RWPE2 (cell line): Measurements from ENCODE around the gene BCL2.

Source experiments
- ATAC-seq: fragments of 200-7000 bp; cut with Tn5 transposase; 3 replicates; pipeline ENCODE4 v1.9.1; 2021; ENCODE audit warnings: low read depth
- DNase-seq: peaks from one replicate; pipeline ENCODE4 v3.0.0-alpha.2; 2020; ENCODE audit warnings: low spot score
- H3K27ac ChIP-seq: fragments of 450-650 bp; 2 replicates; pipeline ENCODE4 v1.5.1; 2017; ENCODE audit warnings: mild to moderate bottlenecking; ENCODE audit not compliant: poor library complexity, severe bottlenecking
- H3K27me3 ChIP-seq: fragments of 250-450 bp; sonication (Bioruptor Pico); 2 replicates; pipeline ENCODE4 v1.5.1; 2021; ENCODE audit warnings: mild to moderate bottlenecking, moderate library complexity; ENCODE audit not compliant: insufficient read depth, poor library complexity, severe bottlenecking
- H3K36me3 ChIP-seq: fragments of 250-450 bp; sonication (Bioruptor Pico); 2 replicates; pipeline ENCODE4 v1.5.1; 2020; ENCODE audit warnings: low read depth, mild to moderate bottlenecking, moderate library complexity
- H3K4me1 ChIP-seq: fragments of 250-450 bp; sonication (Bioruptor Pico); 2 replicates; pipeline ENCODE4 v1.5.1; 2021; ENCODE audit warnings: mild to moderate bottlenecking, moderate library complexity; ENCODE audit not compliant: insufficient read depth, poor library complexity, severe bottlenecking
- H3K4me3 ChIP-seq: fragments of 250-450 bp; sonication (Bioruptor Pico); 2 replicates; pipeline ENCODE4 v1.5.1; 2021; ENCODE audit warnings: mild to moderate bottlenecking, moderate library complexity; ENCODE audit not compliant: severe bottlenecking
- H3K9me3 ChIP-seq: fragments of 250-450 bp; sonication (Bioruptor Pico); 2 replicates; pipeline ENCODE4 v1.5.1; 2021; ENCODE audit warnings: mild to moderate bottlenecking, moderate library complexity; ENCODE audit not compliant: severe bottlenecking
- TF ChIP-seq, protein P1 (sequence below): fragments of 450-650 bp; IDR thresholded peaks from one replicate; pipeline ENCODE4 v1.5.1; 2017; ENCODE audit warnings: mild to moderate bottlenecking, moderate library complexity; ENCODE audit not compliant: poor library complexity, severe bottlenecking

Gene BCL2

DNA sequence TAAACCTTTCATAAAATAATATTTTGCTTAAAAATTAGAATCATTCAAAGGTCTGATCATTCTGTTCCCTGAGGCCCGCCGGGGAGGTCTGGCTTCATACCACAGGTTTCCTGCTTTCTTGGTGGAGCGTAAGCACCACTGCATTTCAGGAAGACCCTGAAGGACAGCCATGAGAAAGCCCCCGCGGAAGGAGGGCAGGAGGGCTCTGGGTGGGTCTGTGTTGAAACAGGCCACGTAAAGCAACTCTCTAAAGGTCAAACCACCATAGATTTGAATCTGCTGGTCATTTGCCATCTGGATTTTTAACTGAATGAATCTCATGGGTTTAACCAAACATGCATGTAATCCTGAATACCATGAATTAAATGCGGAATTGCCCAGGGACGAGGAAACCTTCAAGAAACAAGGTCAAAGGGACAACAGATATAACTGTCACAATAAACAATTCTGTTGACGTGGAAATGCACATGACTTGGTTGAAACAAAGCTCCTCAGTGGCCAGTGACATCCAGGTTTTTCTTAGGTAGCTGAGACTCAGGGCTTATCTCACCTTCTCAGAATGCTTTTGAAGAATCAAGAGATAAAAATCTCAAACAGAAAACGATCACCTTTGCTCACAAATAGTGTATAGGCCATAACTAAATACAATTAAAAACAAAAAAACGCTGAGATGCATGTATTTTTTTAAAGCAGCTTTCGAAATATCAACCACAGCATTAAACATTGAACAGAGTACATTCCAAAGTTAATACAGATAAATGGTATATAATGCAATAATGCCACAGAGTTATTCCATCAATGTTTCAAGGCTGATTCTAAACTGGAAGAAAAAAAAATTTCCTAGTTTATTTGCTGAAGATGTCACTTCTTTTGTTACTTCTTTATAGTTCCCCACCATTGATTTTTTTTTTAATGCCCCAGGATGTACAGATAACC is 193.2 kb downstream of the BCL2 start:
- H3K9me3 ChIP-seq, result no peaks in the 10 kb centered on the region
- H3K4me3 ChIP-seq, result no peak overlapping the region
- TF ChIP-seq, protein P1, sequence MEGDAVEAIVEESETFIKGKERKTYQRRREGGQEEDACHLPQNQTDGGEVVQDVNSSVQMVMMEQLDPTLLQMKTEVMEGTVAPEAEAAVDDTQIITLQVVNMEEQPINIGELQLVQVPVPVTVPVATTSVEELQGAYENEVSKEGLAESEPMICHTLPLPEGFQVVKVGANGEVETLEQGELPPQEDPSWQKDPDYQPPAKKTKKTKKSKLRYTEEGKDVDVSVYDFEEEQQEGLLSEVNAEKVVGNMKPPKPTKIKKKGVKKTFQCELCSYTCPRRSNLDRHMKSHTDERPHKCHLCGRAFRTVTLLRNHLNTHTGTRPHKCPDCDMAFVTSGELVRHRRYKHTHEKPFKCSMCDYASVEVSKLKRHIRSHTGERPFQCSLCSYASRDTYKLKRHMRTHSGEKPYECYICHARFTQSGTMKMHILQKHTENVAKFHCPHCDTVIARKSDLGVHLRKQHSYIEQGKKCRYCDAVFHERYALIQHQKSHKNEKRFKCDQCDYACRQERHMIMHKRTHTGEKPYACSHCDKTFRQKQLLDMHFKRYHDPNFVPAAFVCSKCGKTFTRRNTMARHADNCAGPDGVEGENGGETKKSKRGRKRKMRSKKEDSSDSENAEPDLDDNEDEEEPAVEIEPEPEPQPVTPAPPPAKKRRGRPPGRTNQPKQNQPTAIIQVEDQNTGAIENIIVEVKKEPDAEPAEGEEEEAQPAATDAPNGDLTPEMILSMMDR, result no peak
- H3K36me3 ChIP-seq, result no peaks in the 10 kb centered on the region
- DNase-seq (no peak), ATAC-seq (no peak)
- no peaks in the 10 kb centered on the region for H3K27me3 ChIP-seq
- H3K4me1 ChIP-seq, result no peaks in the 10 kb centered on the region
- no peak overlapping the region for H3K27ac ChIP-seq

DNA sequence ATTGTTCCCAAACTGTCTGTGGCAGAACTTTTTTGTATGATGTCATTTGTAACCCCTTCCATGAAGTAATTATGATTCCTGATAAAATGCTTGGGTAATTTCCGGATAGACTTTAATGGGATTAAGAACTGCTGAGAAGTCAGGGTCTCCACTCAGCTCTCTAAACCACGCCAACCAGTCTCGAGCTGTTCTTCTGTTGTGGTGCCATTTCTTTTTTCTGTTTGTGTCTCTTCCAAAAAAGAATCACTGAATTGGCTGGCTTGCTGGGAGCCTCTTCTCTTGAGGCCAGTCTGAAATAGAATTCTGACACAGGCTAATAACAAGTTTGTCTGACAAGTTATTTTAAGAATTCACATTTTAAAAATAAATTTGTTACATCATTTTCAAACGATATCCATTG is 198.9 kb downstream of the BCL2 start:
- TF ChIP-seq, protein P1, result no peak
- no peak for ATAC-seq
- no peaks in the 10 kb centered on the region for H3K4me1 ChIP-seq
- no peaks in the 10 kb centered on the region for H3K9me3 ChIP-seq
- no peak for DNase-seq
- H3K4me3 ChIP-seq, result no peak overlapping the region
- no peak overlapping the region for H3K27ac ChIP-seq
- no peaks in the 10 kb centered on the region for H3K36me3 ChIP-seq
- no peaks in the 10 kb centered on the region for H3K27me3 ChIP-seq

DNA sequence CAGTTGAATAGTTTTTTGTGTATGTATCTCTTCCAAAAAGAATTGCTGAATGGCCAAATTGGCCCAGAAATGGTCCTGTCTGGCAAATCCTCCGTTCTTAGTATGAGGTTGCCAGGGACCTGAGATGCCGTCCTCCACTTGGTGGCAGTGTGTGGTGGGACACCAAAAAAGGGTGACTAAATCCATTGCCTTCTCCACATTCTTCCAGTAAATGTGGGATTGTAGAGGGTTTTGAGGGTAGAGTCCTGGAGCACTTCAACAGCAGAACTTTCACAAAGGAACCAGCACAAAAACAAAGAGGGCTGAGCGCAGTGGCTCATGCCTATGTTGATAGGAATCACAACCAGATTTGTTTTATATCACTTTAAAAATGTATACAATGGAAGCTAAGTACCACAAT is 199.9 kb downstream of the BCL2 start:
- H3K36me3 ChIP-seq, result no peaks in the 10 kb centered on the region
- no peak overlapping the region for H3K4me3 ChIP-seq
- TF ChIP-seq, protein P1, result peak; percentile 56
- no peaks in the 10 kb centered on the region for H3K27me3 ChIP-seq
- H3K4me1 ChIP-seq, result no peaks in the 10 kb centered on the region
- DNase-seq, result no peak
- no peak overlapping the region for H3K27ac ChIP-seq
- peak; percentile 63; the same call in 2 of the 3 replicates for ATAC-seq
- H3K9me3 ChIP-seq, result no peaks in the 10 kb centered on the region

DNA sequence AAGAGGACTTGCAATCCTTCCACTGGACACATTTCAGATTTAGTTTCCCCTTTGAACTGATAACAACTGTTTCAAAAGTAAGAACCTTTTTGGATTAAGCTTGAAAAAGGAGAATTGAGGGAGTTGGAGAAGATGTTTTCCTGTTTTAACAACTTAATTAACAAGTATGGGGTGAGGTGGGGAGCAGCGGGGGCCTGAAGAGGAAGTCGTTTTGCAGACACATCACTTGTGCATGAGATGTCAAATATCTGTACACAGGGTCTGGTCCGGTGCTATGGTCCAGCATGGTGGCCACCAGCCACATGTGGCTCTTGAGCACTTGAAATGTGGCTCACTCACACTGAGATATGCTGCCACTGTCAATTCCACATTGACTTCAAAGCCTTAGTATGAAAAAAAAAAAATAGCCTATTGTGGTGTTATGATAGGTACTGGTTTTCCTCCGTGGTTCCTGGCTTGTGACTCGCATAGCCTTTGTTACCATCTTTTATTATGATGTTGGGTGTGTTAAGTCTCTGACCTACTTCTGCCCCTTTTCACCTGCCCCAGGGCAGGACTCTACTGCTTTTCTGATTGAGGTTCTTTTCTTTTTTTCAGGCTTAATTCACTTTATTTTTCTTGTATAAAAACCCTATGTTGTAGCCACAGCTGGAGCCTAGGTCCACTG is 205.5 kb downstream of the BCL2 start:
- H3K36me3 ChIP-seq, result no peaks in the 10 kb centered on the region
- no peaks in the 10 kb centered on the region for H3K4me1 ChIP-seq
- no peak overlapping the region for H3K4me3 ChIP-seq
- no peak for DNase-seq
- no peaks in the 10 kb centered on the region for H3K27me3 ChIP-seq
- TF ChIP-seq, protein P1, result no peak
- H3K9me3 ChIP-seq, result no peaks in the 10 kb centered on the region
- H3K27ac ChIP-seq, result no peak overlapping the region
- no peak for ATAC-seq
